ENCODE results near the gene FAM210A. TPM values are rescaled to one million over a fixed set of nuclear protein-coding genes. Genes with fewer than 3 reads are reported as not detected.

The FAM210A gene
- polyA plus RNA-seq, 1 of the 3 experiments (the other 2 are of a cell fraction), result 10.6 TPM

- ChIA-PET POLR2A (no interaction called here), CTCF (no interaction called here)
- H3K27ac ChIP-seq (ENCODE audit: low read depth in 2 of 2, low read length in 1 of 2), result no peak overlapping the region
- H3K27me3 ChIP-seq (ENCODE audit: insufficient read depth), result no peaks in the 10 kb centered on the region
- DNase-seq, result no peak
- no peak overlapping the region for H3K9ac ChIP-seq
- H3F3A ChIP-seq (replicated peaks; ENCODE audit: insufficient read depth), result peaks cover 5% of the 10 kb centered on the region
- no peaks in the 10 kb centered on the region for H3K4me1 ChIP-seq (ENCODE audit: control insufficient read depth in 1 of 2, insufficient read depth in 2 of 2, low read depth in 1 of 2, low read length in 1 of 2)
- H3K79me2 ChIP-seq (ENCODE audit: insufficient read depth), result peaks cover 26% of the 10 kb centered on the region
- no peaks in the 10 kb centered on the region for H3K9me3 ChIP-seq
- no peak overlapping the region for H2AFZ ChIP-seq (ENCODE audit: low read depth)
- no peak for TF ChIP-seq YY1 (IDR thresholded peaks at IDR 0.05; ENCODE audit: low read depth)
- TF ChIP-seq PBX3 (IDR thresholded peaks at IDR 0.05), result no peak
- no peak for TF ChIP-seq FOXJ3 (CRISPR knock-in tag; IDR thresholded peaks at IDR 0.05)
- no peak for TF ChIP-seq REST (IDR thresholded peaks at IDR 0.05; ENCODE audit: low read depth, low read length)
- TF ChIP-seq TCF12 (IDR thresholded peaks at IDR 0.05), result no peak
- no peak for TF ChIP-seq FOSL2 (IDR thresholded peaks at IDR 0.05; ENCODE audit: borderline replicate concordance, low read depth)
- H3K4me3 ChIP-seq (ENCODE audit: low read depth in 2 of 2, low read length in 1 of 2), result no peak overlapping the region
- H3K9me2 ChIP-seq, result no peaks in the 10 kb centered on the region
- H3K36me3 ChIP-seq (replicated peaks in 1 of 2; ENCODE audit: control insufficient read depth in 1 of 2, insufficient read depth in 2 of 2, low read length in 1 of 2), result peaks cover 71 to 74% of the 10 kb centered on the region in 2 experiments
- WGBS (ENCODE audit: low lambda C conversion rate), result 96% methylated on average over 2 of the region's 2 CpGs
- H3K4me2 ChIP-seq, result no peak overlapping the region
- H4K20me1 ChIP-seq (ENCODE audit: insufficient read depth), result peaks cover 2% of the 10 kb centered on the region; the same call in 1 of the 2 replicates
Measured at GRCh38 chr18:13735681-13736080, 9.3 kb upstream of the FAM210A start.

GRCh38 chr18:13730481-13730880, 4.1 kb upstream of the FAM210A start:
- no peak overlapping the region for H3K27ac ChIP-seq (ENCODE audit: low read depth in 2 of 2, low read length in 1 of 2)
- no peaks in the 10 kb centered on the region for H3K27me3 ChIP-seq (ENCODE audit: insufficient read depth)
- ChIA-PET POLR2A (no interaction called here), CTCF (no interaction called here)
- peaks cover 10% of the 10 kb centered on the region for H3F3A ChIP-seq (replicated peaks; ENCODE audit: insufficient read depth)
- peaks cover 76% of the 10 kb centered on the region for H3K79me2 ChIP-seq (ENCODE audit: insufficient read depth)
- peaks cover 0 to 4% of the 10 kb centered on the region in 2 experiments; a peak in 3 of 4 replicates for H3K4me1 ChIP-seq (ENCODE audit: control insufficient read depth in 1 of 2, insufficient read depth in 2 of 2, low read depth in 1 of 2, low read length in 1 of 2)
- H3K9me2 ChIP-seq, result no peaks in the 10 kb centered on the region
- no peak overlapping the region for H3K9ac ChIP-seq
- H3K9me3 ChIP-seq, result no peaks in the 10 kb centered on the region
- no peak for DNase-seq
- H4K20me1 ChIP-seq (ENCODE audit: insufficient read depth), result peaks cover 8% of the 10 kb centered on the region; the same call in 1 of the 2 replicates
- no peak overlapping the region for H3K4me2 ChIP-seq
- H3K4me3 ChIP-seq (ENCODE audit: low read depth in 2 of 2, low read length in 1 of 2), result no peak overlapping the region
- no peak overlapping the region for H2AFZ ChIP-seq (ENCODE audit: low read depth)
- H3K36me3 ChIP-seq (replicated peaks in 1 of 2; ENCODE audit: control insufficient read depth in 1 of 2, insufficient read depth in 2 of 2, low read length in 1 of 2), result peaks cover 28 to 36% of the 10 kb centered on the region in 2 experiments
- 95% methylated on average over 1 of the region's 1 CpG for WGBS (ENCODE audit: low lambda C conversion rate)
- TF ChIP-seq NFIC (IDR thresholded peaks at IDR 0.05; ENCODE audit: borderline replicate concordance) (no peak), EP300 (IDR thresholded peaks at IDR 0.05; ENCODE audit: borderline replicate concordance in 1 of 2, low read depth in 1 of 2, low read length in 1 of 2) (no peak), ELF1 (IDR thresholded peaks at IDR 0.05) (no peak), FOXM1 (IDR thresholded peaks at IDR 0.05; ENCODE audit: low read depth) (no peak), USF1 (IDR thresholded peaks at IDR 0.05; ENCODE audit: borderline replicate concordance, low read depth) (no peak), PBX3 (IDR thresholded peaks at IDR 0.05) (no peak), USF2 (IDR thresholded peaks at IDR 0.05; ENCODE audit: borderline replicate concordance, low read depth, low read length) (no peak), CTCF (IDR thresholded peaks at IDR 0.05) (no peak), REST (IDR thresholded peaks at IDR 0.05; ENCODE audit: low read depth, low read length) (no peak), FOXJ3 (CRISPR knock-in tag; IDR thresholded peaks at IDR 0.05) (no peak)

Measured in SK-N-SH (cell line).